ENCODE measurements around the gene NAXD.
"Not testable (repeated sequence)": the region's sequence is repeated elsewhere in the genome, so short reads cannot be mapped to it uniquely, and the experiment has no call there.

NAXD gene

DNA sequence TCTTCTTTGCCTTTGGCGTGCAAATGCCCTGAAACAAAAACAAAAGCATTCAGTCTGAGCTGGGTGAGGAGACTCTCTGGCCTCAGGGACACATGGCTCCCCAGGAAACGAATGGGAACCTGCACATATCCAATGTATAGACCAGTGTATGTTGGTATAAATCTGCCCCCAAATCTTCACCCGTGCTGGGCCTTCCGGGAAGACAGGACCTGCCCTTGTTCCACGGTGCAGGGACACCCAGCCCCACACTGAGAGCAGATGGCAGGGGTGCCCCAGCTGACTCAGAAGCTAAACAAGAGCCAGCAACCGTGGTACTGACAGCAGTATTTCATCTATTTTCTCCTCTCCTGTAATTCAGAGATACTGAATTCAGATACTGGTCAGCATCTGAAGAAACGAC lies 48.1 kb downstream of the NAXD start:
- Histone ChIP-seq H3K4me3 (no peak overlapping the region), H3K27ac (no peak overlapping the region)
- no peak for DNase-seq (ENCODE audit: low spot score)
- TF ChIP-seq, protein P1, sequence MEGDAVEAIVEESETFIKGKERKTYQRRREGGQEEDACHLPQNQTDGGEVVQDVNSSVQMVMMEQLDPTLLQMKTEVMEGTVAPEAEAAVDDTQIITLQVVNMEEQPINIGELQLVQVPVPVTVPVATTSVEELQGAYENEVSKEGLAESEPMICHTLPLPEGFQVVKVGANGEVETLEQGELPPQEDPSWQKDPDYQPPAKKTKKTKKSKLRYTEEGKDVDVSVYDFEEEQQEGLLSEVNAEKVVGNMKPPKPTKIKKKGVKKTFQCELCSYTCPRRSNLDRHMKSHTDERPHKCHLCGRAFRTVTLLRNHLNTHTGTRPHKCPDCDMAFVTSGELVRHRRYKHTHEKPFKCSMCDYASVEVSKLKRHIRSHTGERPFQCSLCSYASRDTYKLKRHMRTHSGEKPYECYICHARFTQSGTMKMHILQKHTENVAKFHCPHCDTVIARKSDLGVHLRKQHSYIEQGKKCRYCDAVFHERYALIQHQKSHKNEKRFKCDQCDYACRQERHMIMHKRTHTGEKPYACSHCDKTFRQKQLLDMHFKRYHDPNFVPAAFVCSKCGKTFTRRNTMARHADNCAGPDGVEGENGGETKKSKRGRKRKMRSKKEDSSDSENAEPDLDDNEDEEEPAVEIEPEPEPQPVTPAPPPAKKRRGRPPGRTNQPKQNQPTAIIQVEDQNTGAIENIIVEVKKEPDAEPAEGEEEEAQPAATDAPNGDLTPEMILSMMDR (IDR thresholded peaks at IDR 0.05): no peak

DNA sequence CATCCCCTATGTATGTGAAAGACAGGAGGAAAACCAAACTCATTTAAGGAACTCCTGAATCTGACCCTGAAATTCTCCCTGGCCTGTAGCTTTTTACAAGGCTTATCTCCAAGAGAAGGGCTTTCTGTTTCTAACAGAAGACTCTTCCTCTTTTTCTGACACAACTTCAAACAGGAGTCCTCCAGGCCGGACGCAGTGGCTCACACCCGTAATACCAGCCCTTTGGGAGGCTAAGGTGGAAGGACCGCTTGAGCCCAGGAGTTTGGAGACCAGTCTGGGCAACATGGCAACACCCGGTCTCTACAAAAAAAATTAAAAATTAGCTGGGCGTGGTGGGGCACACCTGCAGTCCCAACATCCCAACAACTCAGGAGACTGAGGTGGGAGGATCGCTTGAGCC lies 48.7 kb downstream of the NAXD start:
- TF ChIP-seq, protein P1 (IDR thresholded peaks at IDR 0.05): no peak
- Histone ChIP-seq H3K4me3 (no peak overlapping the region), H3K27ac (no peak overlapping the region)
- no peak for DNase-seq (ENCODE audit: low spot score)

DNA sequence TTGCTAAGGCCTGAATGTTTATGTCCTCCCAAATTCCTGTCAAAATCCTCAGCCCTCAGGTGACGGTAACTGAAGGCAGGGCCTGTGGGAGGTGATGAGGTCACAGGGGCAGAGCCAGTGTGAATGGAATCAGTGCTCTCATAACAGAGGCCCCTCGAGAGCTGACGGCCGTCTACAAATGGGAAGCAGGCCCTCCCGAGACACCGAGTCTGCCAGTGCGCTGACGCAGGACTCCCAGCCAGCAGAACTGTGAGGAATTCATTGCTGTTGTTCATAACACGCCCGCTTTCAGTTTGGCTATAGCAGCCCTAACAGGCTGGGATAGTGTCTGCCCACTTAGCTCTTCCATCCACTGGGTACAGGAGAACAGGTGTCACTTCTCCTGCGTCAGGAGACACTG lies 49.3 kb downstream of the NAXD start:
- H3K4me3 ChIP-seq: no peak overlapping the region
- TF ChIP-seq, protein P1 (IDR thresholded peaks at IDR 0.05): no peak
- no peak for DNase-seq (ENCODE audit: low spot score)

DNA sequence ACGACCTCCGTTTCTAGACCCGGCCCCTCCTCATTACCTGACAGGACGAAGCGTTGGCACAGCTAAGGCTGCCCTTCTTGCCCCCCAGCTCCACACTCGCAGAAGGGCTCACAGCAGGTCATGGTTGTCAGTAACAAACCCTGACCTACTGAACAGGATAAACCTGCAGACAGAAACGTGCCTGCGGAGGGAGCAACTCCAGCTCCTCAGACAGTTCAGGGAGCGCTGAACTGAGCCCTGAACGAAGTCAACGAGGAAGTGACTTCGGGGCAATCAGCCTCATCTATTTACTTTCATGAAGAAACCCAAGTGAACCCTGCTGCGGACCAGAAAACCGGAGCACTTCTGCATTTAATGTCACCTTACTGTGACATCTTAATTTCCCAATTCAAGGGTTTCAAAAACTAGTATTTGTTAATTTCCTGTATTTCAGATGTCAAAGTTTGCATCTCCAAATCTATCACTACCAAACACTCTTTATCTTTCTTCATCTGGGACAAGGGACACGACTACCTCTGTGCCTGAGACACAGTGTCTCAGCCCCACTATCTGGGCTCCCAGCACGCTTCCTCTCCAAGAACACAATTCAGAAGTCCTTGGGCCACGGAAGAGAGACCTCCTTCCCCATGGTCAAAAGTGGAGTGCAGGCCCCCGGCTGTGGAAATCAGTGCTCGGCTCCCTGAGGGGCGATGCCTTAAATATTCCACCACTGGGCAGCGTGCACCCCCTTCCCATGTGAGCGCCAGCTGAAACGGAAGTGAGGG lies 50.3 kb downstream of the NAXD start:
- Histone ChIP-seq H3K27ac (no peak overlapping the region), H3K4me3 (no peak overlapping the region)
- TF ChIP-seq, protein P1 (IDR thresholded peaks at IDR 0.05): no peak
- DNase-seq (ENCODE audit: low spot score): no peak

More for the DNA sequence above, 49.3 kb downstream of the NAXD start:
- no peak overlapping the region for H3K27ac ChIP-seq

DNA sequence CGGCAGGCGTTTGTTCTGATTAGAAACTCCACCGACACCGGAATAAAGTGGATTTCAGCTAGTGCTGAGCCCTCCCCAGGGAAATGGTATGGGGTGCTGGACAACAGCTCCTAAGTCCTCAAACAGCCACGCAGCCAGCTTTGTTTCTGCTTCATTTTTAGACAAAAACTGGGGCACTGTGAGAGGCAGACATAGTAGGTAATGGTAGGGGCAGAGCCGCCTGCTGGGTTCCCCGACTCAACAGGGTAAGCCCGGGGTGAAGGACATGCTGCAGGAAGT lies 50.8 kb downstream of the NAXD start:
- TF ChIP-seq, protein P1 (IDR thresholded peaks at IDR 0.05): no peak
- no peak for DNase-seq (ENCODE audit: low spot score)
- no peak overlapping the region for H3K27ac ChIP-seq
- H3K4me3 ChIP-seq: no peak overlapping the region

DNA sequence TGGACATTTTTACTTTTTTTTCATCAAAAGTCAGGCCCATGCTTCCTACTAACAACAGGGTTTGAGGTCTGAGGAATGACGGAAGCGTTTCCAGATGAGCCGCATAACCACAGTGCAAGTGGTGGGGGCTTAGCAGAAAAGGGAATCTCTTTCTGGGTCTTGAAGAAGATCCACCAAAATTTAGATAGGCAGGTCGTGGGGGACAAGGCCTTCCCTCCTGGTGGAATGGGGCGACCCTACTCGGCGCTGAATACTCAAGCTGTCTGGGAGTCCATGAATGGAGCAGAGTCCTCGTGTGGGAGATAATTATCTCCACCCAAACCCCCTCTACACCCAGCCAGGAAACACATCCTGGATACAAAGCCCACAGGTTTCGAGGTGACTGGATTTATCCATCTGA lies 53.7 kb downstream of the NAXD start:
- no peak for DNase-seq (ENCODE audit: low spot score)
- H3K4me3 ChIP-seq: no peak overlapping the region
- TF ChIP-seq, protein P1 (IDR thresholded peaks at IDR 0.05): no peak
- H3K27ac ChIP-seq: no peak overlapping the region

DNA sequence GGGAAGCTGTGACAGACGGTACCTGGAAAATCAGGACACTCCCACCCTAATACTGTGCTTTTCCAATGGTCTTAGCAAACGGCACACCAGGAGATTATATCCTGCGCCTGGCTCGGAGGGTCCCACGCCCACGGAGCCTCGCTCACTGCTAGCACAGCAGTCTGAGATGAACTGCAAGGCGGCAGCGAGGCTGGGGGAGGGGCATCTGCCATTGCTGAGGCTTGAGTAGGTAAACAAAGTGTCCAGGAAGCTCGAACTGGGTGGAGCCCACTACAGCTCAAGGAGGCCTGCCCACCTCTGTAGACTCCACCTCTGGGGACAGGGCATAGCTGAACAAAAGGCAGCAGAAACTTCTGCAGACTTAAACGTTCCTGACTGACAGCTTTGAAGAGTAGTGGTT lies 54.5 kb downstream of the NAXD start:
- not testable (repeated sequence) for H3K27ac ChIP-seq

More for the DNA sequence above, 54.5 kb downstream of the NAXD start:
- not testable (repeated sequence) for DNase-seq (ENCODE audit: low spot score); H3K4me3 ChIP-seq
